Measurements from ENCODE around the gene MYL11. TPM values are rescaled to one million over a fixed set of nuclear protein-coding genes. Genes with fewer than 3 reads are reported as not detected.

MYL11 gene
- polyA plus RNA-seq, 1 donor (not counting 4 experiments of a cell fraction or from before 2014, with no cell fraction given): not detected

- Histone ChIP-seq H3K4me2 (ENCODE audit: control insufficient read depth, extremely low read depth, insufficient read depth, low read depth, low read length) (peak within 1 kb of the TSS; percentile 95), H3K9me1 (ENCODE audit: control insufficient read depth, extremely low read depth, insufficient read depth, low read length) (peaks cover 3% of the 10 kb centered on the region), H3K4me3 (ENCODE audit: control insufficient read depth in 2 of 3, extremely low read depth in 1 of 3, insufficient read depth in 2 of 3, low read depth in 1 of 3, low read length in 3 of 3) (peak within 1 kb of the TSS; percentile 74 to 97 (median 82)), H2AFZ (ENCODE audit: control insufficient read depth, low read length) (peak within 1 kb of the TSS; percentile 78), H3K36me3 (ENCODE audit: control insufficient read depth in 2 of 2, extremely low read depth in 1 of 2, insufficient read depth in 2 of 2, low read length in 2 of 2) (peaks cover 0 to 10% of the 10 kb centered on the region in 2 experiments), H3K4me1 (ENCODE audit: control insufficient read depth, extremely low read depth, insufficient read depth, low read length) (peaks cover 25% of the 10 kb centered on the region), H4K20me1 (ENCODE audit: control insufficient read depth, extremely low read depth, insufficient read depth, low read length) (peaks cover 12% of the 10 kb centered on the region), H3K27ac (ENCODE audit: control insufficient read depth, insufficient read depth, low read length) (peak within 1 kb of the TSS; percentile 73), H3K9me3 (ENCODE audit: control insufficient read depth, low read depth, low read length) (no peaks in the 10 kb centered on the region), H3K27me3 (ENCODE audit: control insufficient read depth, extremely low read depth, insufficient read depth, low read length) (no peaks in the 10 kb centered on the region), H3K79me2 (ENCODE audit: control insufficient read depth, insufficient read depth, low read length) (peaks cover 43% of the 10 kb centered on the region), H3K9ac (ENCODE audit: control insufficient read depth, extremely low read depth, insufficient read depth, low read length) (peak within 1 kb of the TSS; percentile 80)
- TF ChIP-seq EZH2 (IDR thresholded peaks at IDR 0.05; ENCODE audit: low read length): no peak
- TF ChIP-seq CTCF (optimal IDR thresholded peaks at IDR 0.05 in 1 of 3, IDR thresholded peaks at IDR 0.05 in 1 of 3, conservative IDR thresholded peaks at IDR 0.05 in 1 of 3; ENCODE audit: extremely low read depth in 1 of 3, insufficient read depth in 2 of 3, low read length in 3 of 3): peak in 2 of 3 experiments; percentile 16 to 37
- FAIRE-seq (peak; percentile 98), DNase-seq (ENCODE audit: low read depth, low spot score) (peak; percentile 99)
- dilution Hi-C loops (cut with MboI; ENCODE audit: extremely low pct_ligation_motif_present, low sequenced_read_pairs): no loop called here
Measured at GRCh38 chr16:30370456-30371247, 4.0 kb upstream of the MYL11 start, which contains the start of gene TBC1D10B. Gene TBC1D10B, minus strand, starts transcription at chr16:30370494. Its CDS starts 311 bp downstream, at chr16:30370183.

- Histone ChIP-seq H3K4me2 (ENCODE audit: control insufficient read depth, extremely low read depth, insufficient read depth, low read depth, low read length) (peak overlapping the region; percentile 92), H3K27me3 (ENCODE audit: control insufficient read depth, extremely low read depth, insufficient read depth, low read length) (no peaks in the 10 kb centered on the region), H3K36me3 (ENCODE audit: control insufficient read depth in 2 of 2, extremely low read depth in 1 of 2, insufficient read depth in 2 of 2, low read length in 2 of 2) (peaks cover 0 to 7% of the 10 kb centered on the region in 2 experiments), H3K4me3 (ENCODE audit: control insufficient read depth in 2 of 3, extremely low read depth in 1 of 3, insufficient read depth in 2 of 3, low read depth in 1 of 3, low read length in 3 of 3) (peak overlapping the region; percentile 43 to 81 (median 70)), H3K9me1 (ENCODE audit: control insufficient read depth, extremely low read depth, insufficient read depth, low read length) (peaks cover 3% of the 10 kb centered on the region), H4K20me1 (ENCODE audit: control insufficient read depth, extremely low read depth, insufficient read depth, low read length) (peaks cover 12% of the 10 kb centered on the region), H3K27ac (ENCODE audit: control insufficient read depth, insufficient read depth, low read length) (peak overlapping the region; percentile 26), H3K9me3 (ENCODE audit: control insufficient read depth, low read depth, low read length) (no peaks in the 10 kb centered on the region), H3K4me1 (ENCODE audit: control insufficient read depth, extremely low read depth, insufficient read depth, low read length) (peaks cover 25% of the 10 kb centered on the region), H3K79me2 (ENCODE audit: control insufficient read depth, insufficient read depth, low read length) (peaks cover 38% of the 10 kb centered on the region), H3K9ac (ENCODE audit: control insufficient read depth, extremely low read depth, insufficient read depth, low read length) (peak overlapping the region; percentile 63), H2AFZ (ENCODE audit: control insufficient read depth, low read length) (peak overlapping the region; percentile 78)
- no peak for FAIRE-seq
- TF ChIP-seq CTCF (optimal IDR thresholded peaks at IDR 0.05 in 1 of 3, IDR thresholded peaks at IDR 0.05 in 1 of 3, conservative IDR thresholded peaks at IDR 0.05 in 1 of 3; ENCODE audit: extremely low read depth in 1 of 3, insufficient read depth in 2 of 3, low read length in 3 of 3) (no peak), EZH2 (IDR thresholded peaks at IDR 0.05; ENCODE audit: low read length) (no peak)
- dilution Hi-C loops (cut with MboI; ENCODE audit: extremely low pct_ligation_motif_present, low sequenced_read_pairs): no loop called here
- DNase-seq (ENCODE audit: low read depth, low spot score): no peak
Measured at GRCh38 chr16:30371248-30371816, 3.3 kb upstream of the MYL11 start.
